ENCODE measurements around the gene ANKS1B. TPM values are rescaled to one million over a fixed set of nuclear protein-coding genes. Genes with fewer than 3 reads are reported as not detected.

ANKS1B gene
- total RNA-seq, 3 donors from 2014 or later (not counting 1 experiment from before 2014, with no cell fraction given), result not detected

GRCh38 chr12:98743362-98743953, 1241.3 kb downstream of the ANKS1B start:
- no peak overlapping the region for H3K27ac ChIP-seq (ENCODE audit: low read length)
- Mint-ChIP-seq H3K27ac (no peak overlapping the region), H3K9me3 (no peaks in the 10 kb centered on the region), H3K4me1 (peaks cover 6 to 7% of the 10 kb centered on the region in 2 donors), H3K27me3 (ENCODE audit: low read depth in 2 of 2) (peaks cover 31 to 37% of the 10 kb centered on the region in 2 donors), H3K4me3 (no peak overlapping the region), H3K36me3 (no peaks in the 10 kb centered on the region)
- peaks cover 10% of the 10 kb centered on the region for H3K4me1 ChIP-seq (ENCODE audit: control insufficient read depth, insufficient read depth, low read length)
- no peaks in the 10 kb centered on the region for H3K9me3 ChIP-seq (ENCODE audit: control insufficient read depth, insufficient read depth, low read length)
- H3K36me3 ChIP-seq (ENCODE audit: control insufficient read depth, insufficient read depth, low read length), result no peaks in the 10 kb centered on the region
- H3K4me3 ChIP-seq (ENCODE audit: low read length), result no peak overlapping the region
- DNase-seq (peak in 1 of 2 donors; percentile 41), ATAC-seq (peak in 2 of 3 donors; percentile 57 to 66)
- WGBS (ENCODE audit: insufficient coverage), result 15% methylated on average over 4 of the region's 4 CpGs
- intact Hi-C loops (cut with micrococcal nuclease), result no loop called here
- peaks cover 15% of the 10 kb centered on the region for H3K27me3 ChIP-seq (ENCODE audit: control insufficient read depth, insufficient read depth, low read length)
- peak; percentile 44 for TF ChIP-seq CTCF (IDR thresholded peaks at IDR 0.05)

- TF ChIP-seq CTCF (IDR thresholded peaks at IDR 0.05), result no peak
- Mint-ChIP-seq H3K36me3 (no peaks in the 10 kb centered on the region), H3K4me1 (peaks cover 6 to 7% of the 10 kb centered on the region in 2 donors), H3K27ac (no peak overlapping the region), H3K9me3 (no peaks in the 10 kb centered on the region), H3K4me3 (no peak overlapping the region), H3K27me3 (ENCODE audit: low read depth in 2 of 2) (peaks cover 25% of the 10 kb centered on the region in 2 donors)
- intact Hi-C loops (cut with micrococcal nuclease), result no loop called here
- Histone ChIP-seq H3K4me1 (ENCODE audit: control insufficient read depth, insufficient read depth, low read length) (peaks cover 10% of the 10 kb centered on the region), H3K4me3 (ENCODE audit: low read length) (no peak overlapping the region), H3K27ac (ENCODE audit: low read length) (no peak overlapping the region), H3K9me3 (ENCODE audit: control insufficient read depth, insufficient read depth, low read length) (no peaks in the 10 kb centered on the region), H3K36me3 (ENCODE audit: control insufficient read depth, insufficient read depth, low read length) (no peaks in the 10 kb centered on the region), H3K27me3 (ENCODE audit: control insufficient read depth, insufficient read depth, low read length) (peaks cover 14% of the 10 kb centered on the region)
- no peak for ATAC-seq
- DNase-seq, result no peak
- 72% methylated on average over 12 of the region's 12 CpGs for WGBS (ENCODE audit: insufficient coverage)
Observed at GRCh38 chr12:98741556-98742265, 1243.0 kb downstream of the ANKS1B start.

GRCh38 chr12:98741196-98741555, 1243.6 kb downstream of the ANKS1B start:
- intact Hi-C loops (cut with micrococcal nuclease), result no loop called here
- Mint-ChIP-seq H3K4me1 (peaks cover 1 to 2% of the 10 kb centered on the region in 2 donors), H3K9me3 (no peaks in the 10 kb centered on the region), H3K36me3 (peaks cover 4% of the 10 kb centered on the region), H3K27ac (no peak overlapping the region), H3K27me3 (ENCODE audit: low read depth in 2 of 2) (peaks cover 20% of the 10 kb centered on the region in 2 donors), H3K4me3 (no peak overlapping the region)
- no peak for TF ChIP-seq CTCF (IDR thresholded peaks at IDR 0.05)
- Histone ChIP-seq H3K4me3 (ENCODE audit: low read length) (no peak overlapping the region), H3K36me3 (ENCODE audit: control insufficient read depth, insufficient read depth, low read length) (no peaks in the 10 kb centered on the region), H3K27ac (ENCODE audit: low read length) (no peak overlapping the region), H3K27me3 (ENCODE audit: control insufficient read depth, insufficient read depth, low read length) (peaks cover 9% of the 10 kb centered on the region), H3K9me3 (ENCODE audit: control insufficient read depth, insufficient read depth, low read length) (no peaks in the 10 kb centered on the region), H3K4me1 (ENCODE audit: control insufficient read depth, insufficient read depth, low read length) (peaks cover 9% of the 10 kb centered on the region)
- WGBS (ENCODE audit: insufficient coverage), result 67% methylated on average over 4 of the region's 4 CpGs
- DNase-seq, result no peak
- ATAC-seq, result no peak

All from natural killer cell (primary cell).